Esophagus muscularis mucosa (tissue), 4 donors: ENCODE measurements around the gene SPRYD7. TPM values are rescaled to one million over a fixed set of nuclear protein-coding genes. Genes with fewer than 3 reads are reported as not detected.
A peak's percentile ranks its signal among the peaks of the same experiment; 100 is the strongest.

Experiments used
- DNase-seq: peaks from one replicate; pipeline ENCODE4 v3.0.0-alpha.2; 2017; ENCODE audit errors: extremely low spot score
- H3K27ac ChIP-seq, 4 donors: fragments of 200-600 bp; sonication (generic); replicated peaks in 1 of 4; 1 replicate in 3 of 4; 2 replicates in 1 of 4; pipeline ENCODE4 v1.5.1; 2016 to 2019; ENCODE audit warnings: mild to moderate bottlenecking in 1 of 4
- H3K27me3 ChIP-seq, 4 donors: fragments of 200-600 bp; sonication (generic); one replicate each; pipeline versions ENCODE4 v1.5.1 to v1.6.0; 2016 to 2019
- H3K36me3 ChIP-seq, 4 donors: fragments of 200-600 bp; sonication (generic); one replicate each; pipeline ENCODE4 v1.5.1; 2016 to 2019
- H3K4me1 ChIP-seq, 4 donors: fragments of 200-600 bp; sonication (generic); one replicate each; pipeline ENCODE4 v1.5.1; 2016 to 2019
- H3K4me3 ChIP-seq, 4 donors: fragments of 200-600 bp; sonication (generic); 1 replicate in 2 of 4; 2 replicates in 2 of 4; pipeline ENCODE4 v1.5.1; 2016 to 2019; ENCODE audit warnings: mild to moderate bottlenecking in 4 of 4, moderate library complexity in 1 of 4
- H3K9me3 ChIP-seq, 4 donors: fragments of 200-600 bp; sonication (generic); 1 replicate in 3 of 4; 2 replicates in 1 of 4; pipeline ENCODE4 v1.5.1; 2016 to 2019
- CTCF ChIP-seq, 3 experiments: fragments of 200-600 bp in 2 of 3; fragments of 450-650 bp in 1 of 3; sonication (generic) in 2 of 3; IDR thresholded peaks; one replicate each; pipeline ENCODE4 v1.5.1; 2017 to 2019; ENCODE audit warnings: antibody characterized with exemption in 3 of 3, mild to moderate bottlenecking in 2 of 3, moderate library complexity in 1 of 3
- EP300 ChIP-seq: sonication (generic); formaldehyde crosslinking; IDR thresholded peaks from one replicate; pipeline ENCODE4 v1.6.1; 2017; ENCODE audit warnings: antibody characterized with exemption
- POLR2A ChIP-seq: fragments of 450-650 bp; IDR thresholded peaks from one replicate; pipeline ENCODE4 v1.6.1; 2017; ENCODE audit warnings: antibody characterized with exemption, moderate library complexity, mild to moderate bottlenecking, low read depth
- POLR2AphosphoS5 ChIP-seq, 2 donors: sonication (generic); formaldehyde crosslinking; IDR thresholded peaks; one replicate each; pipeline ENCODE4 v1.6.1; 2017; ENCODE audit warnings: antibody characterized with exemption in 2 of 2
- WGBS: methylation state at CpG from one replicate; pipeline ENCODE4 v1.1.5; 2018; 5-methylcytosine and 5-hydroxymethylcytosine counted together
- intact Hi-C: fragments of 100-400 bp; cut with DNase I; formaldehyde crosslinking; loops from one replicate; pipeline ENCODE4 v1.15.1; 2023
- total RNA-seq, 4 donors: library from RNA; depleted of rRNA; stranded (reverse); fragments of >200 nt; gene quantifications; one replicate each; pipeline versions ENCODE4 v1.1.0 to v1.2.1, GENCODE V29; 2016

Gene SPRYD7
- 10 to 100 TPM; 10.9 to 18.8 (median 15.0) TPM for total RNA-seq

GRCh38 chr13:49936075-49936967, at the start of gene SPRYD7:
Gene SPRYD7, minus strand, starts transcription at chr13:49936340. Its CDS starts 105 bp downstream, at chr13:49936235.
- intact Hi-C loops, result loop anchor here (5.0 kb wide), 2 partner anchors 89 to 146 kb away; no protein-coding TSS in a partner anchor
- no peaks in the 10 kb centered on the region for H3K36me3 ChIP-seq

GRCh38 chr13:49985129-49985528, 49.0 kb upstream of the SPRYD7 start:
- Histone ChIP-seq H3K4me1 (peaks cover 0 to 15% (median 10%) of the 10 kb centered on the region in 4 donors), H3K9me3 (no peaks in the 10 kb centered on the region), H3K27ac (peak overlapping the region in 1 of 4 donors; percentile 48), H3K36me3 (peaks cover 0 to 9% (median 3%) of the 10 kb centered on the region in 4 donors), H3K27me3 (no peaks in the 10 kb centered on the region), H3K4me3 (no peak overlapping the region)
- TF ChIP-seq CTCF (IDR thresholded peaks at IDR 0.05) (no peak), POLR2A (no peak)
- DNase-seq, result no peak
- intact Hi-C loops, result no loop called here
- 52% methylated on average over 2 of the region's 2 CpGs for WGBS

More at GRCh38 chr13:49936075-49936967, at the start of gene SPRYD7:
- H3K4me1 ChIP-seq, result peaks cover 21 to 75% (median 71%) of the 10 kb centered on the region in 4 donors
- DNase-seq, result peak; percentile 99
- TF ChIP-seq POLR2AphosphoS5 (IDR thresholded peaks at IDR 0.05) (peak; percentile 82 to 92), POLR2A (peak; percentile 65), CTCF (IDR thresholded peaks at IDR 0.05) (peak; percentile 89 to 98 (median 95)), EP300 (no peak)
- peak within 1 kb of the TSS; percentile 90 to 97 (median 94) for H3K4me3 ChIP-seq
- H3K27ac ChIP-seq, result peak within 1 kb of the TSS; percentile 90 to 94 (median 92)
- H3K9me3 ChIP-seq, result no peaks in the 10 kb centered on the region
- H3K27me3 ChIP-seq, result no peaks in the 10 kb centered on the region
- 0% methylated on average over 26 of the region's 71 CpGs for WGBS

GRCh38 chr13:49980266-49980665, 44.1 kb upstream of the SPRYD7 start:
- H3K27me3 ChIP-seq, result no peaks in the 10 kb centered on the region
- H3K9me3 ChIP-seq, result no peaks in the 10 kb centered on the region
- no peak for DNase-seq
- H3K36me3 ChIP-seq, result no peaks in the 10 kb centered on the region
- TF ChIP-seq POLR2AphosphoS5 (IDR thresholded peaks at IDR 0.05) (no peak), POLR2A (no peak), CTCF (IDR thresholded peaks at IDR 0.05) (no peak), EP300 (no peak)
- H3K4me3 ChIP-seq, result no peak overlapping the region
- no peak overlapping the region for H3K27ac ChIP-seq
- intact Hi-C loops, result loop anchor here (5.0 kb wide), 1 partner anchor 1092 kb away; no protein-coding TSS in a partner anchor
- peaks cover 0 to 8% (median 3%) of the 10 kb centered on the region in 4 donors for H3K4me1 ChIP-seq

GRCh38 chr13:49977992-49978391, 41.9 kb upstream of the SPRYD7 start:
- 81% methylated on average over 3 of the region's 3 CpGs for WGBS
- Histone ChIP-seq H3K4me3 (no peak overlapping the region), H3K27me3 (no peaks in the 10 kb centered on the region), H3K4me1 (no peaks in the 10 kb centered on the region), H3K27ac (no peak overlapping the region), H3K9me3 (no peaks in the 10 kb centered on the region), H3K36me3 (no peaks in the 10 kb centered on the region)
- DNase-seq, result no peak
- intact Hi-C loops, result loop anchor here (2.0 to 5.0 kb wide), 3 partner anchors 554 to 934 kb away; no protein-coding TSS in a partner anchor
- TF ChIP-seq POLR2A (no peak), POLR2AphosphoS5 (IDR thresholded peaks at IDR 0.05) (no peak), EP300 (no peak), CTCF (IDR thresholded peaks at IDR 0.05) (no peak)
